Tibial nerve (tissue), 4 donors: ENCODE data around the gene HS2ST1. TPM values are rescaled to one million over a fixed set of nuclear protein-coding genes. Genes with fewer than 3 reads are reported as not detected.

Experiments used
- DNase-seq, 2 donors: peaks; one replicate each; pipeline ENCODE4 v3.0.0-alpha.2; 2019; ENCODE audit warnings: low spot score in 2 of 2
- H3K27ac ChIP-seq, 4 donors: fragments of 200-600 bp; sonication (generic) in 3 of 4; one replicate each; pipeline ENCODE4 v1.5.1; 2017 to 2019; ENCODE audit warnings: mild to moderate bottlenecking in 1 of 4
- H3K27me3 ChIP-seq, 2 donors: fragments of 200-600 bp; sonication (generic) in 1 of 2; one replicate each; pipeline versions ENCODE4 v1.5.1 to v1.6.0; 2017 to 2019
- H3K36me3 ChIP-seq, 3 donors: fragments of 200-600 bp; sonication (generic); one replicate each; pipeline ENCODE4 v1.5.1; 2018 to 2019
- H3K4me1 ChIP-seq, 4 donors: fragments of 200-600 bp; sonication (generic) in 3 of 4; one replicate each; pipeline ENCODE4 v1.5.1; 2017 to 2019
- H3K4me3 ChIP-seq, 4 donors: fragments of 200-600 bp; sonication (generic) in 3 of 4; one replicate each; pipeline ENCODE4 v1.5.1; 2017 to 2019; ENCODE audit warnings: mild to moderate bottlenecking in 1 of 4, moderate library complexity in 1 of 4
- H3K9me3 ChIP-seq, 4 donors: fragments of 200-600 bp; sonication (generic) in 3 of 4; one replicate each; pipeline ENCODE4 v1.5.1; 2017 to 2019
- EP300 ChIP-seq, 2 donors: sonication (generic); formaldehyde crosslinking; IDR thresholded peaks; one replicate each; pipeline ENCODE4 v1.6.1; 2017; ENCODE audit warnings: antibody characterized with exemption in 2 of 2, mild to moderate bottlenecking in 1 of 2
- POLR2A ChIP-seq, 2 donors: fragments of 450-650 bp; IDR thresholded peaks; one replicate each; pipeline ENCODE4 v1.6.1; 2017; ENCODE audit warnings: antibody characterized with exemption in 2 of 2, mild to moderate bottlenecking in 2 of 2, moderate library complexity in 2 of 2
- WGBS, 2 donors: methylation state at CpG; one replicate each; pipeline ENCODE4 v1.1.5; 2018; 5-methylcytosine and 5-hydroxymethylcytosine counted together
- total RNA-seq, 4 donors: library from RNA; depleted of rRNA; stranded (reverse); fragments of >200 nt; gene quantifications; one replicate each; pipeline ENCODE4 v1.1.0, GENCODE V29; 2016
- TF ChIP-seq, protein P1 (sequence below), 5 experiments: fragments of 200-600 bp in 3 of 5; fragments of 450-650 bp in 2 of 5; sonication (generic) in 3 of 5; IDR thresholded peaks; one replicate each; pipeline ENCODE4 v1.5.1; 2016 to 2019; ENCODE audit warnings: antibody characterized with exemption in 5 of 5, mild to moderate bottlenecking in 3 of 5, moderate library complexity in 2 of 5

Gene HS2ST1
- total RNA-seq, 4 donors from 2014 or later, result 10.3 to 12.9 (median 11.2) TPM

DNA sequence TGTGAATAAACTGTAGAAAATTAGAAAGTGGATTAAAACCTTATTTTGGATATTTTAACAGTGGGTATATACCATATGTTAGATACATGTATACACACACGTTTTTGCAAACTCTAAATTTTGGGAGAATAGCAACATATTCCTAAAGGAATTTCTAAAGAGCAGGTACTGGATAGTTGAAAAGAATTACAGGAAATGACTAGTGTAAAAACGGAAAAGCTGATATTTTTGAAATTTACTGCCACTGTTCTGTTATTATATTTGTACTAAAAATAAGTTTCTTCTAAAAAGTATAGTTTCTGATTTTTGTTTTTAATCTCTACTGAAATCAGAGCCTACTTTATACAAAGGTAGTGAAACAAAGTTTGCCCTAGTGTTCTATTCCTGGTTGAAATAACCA lies 114.1 kb downstream of the HS2ST1 start:
- Histone ChIP-seq H3K27ac (no peak overlapping the region), H3K27me3 (no peaks in the 10 kb centered on the region), H3K4me1 (no peaks in the 10 kb centered on the region), H3K4me3 (no peak overlapping the region), H3K9me3 (no peaks in the 10 kb centered on the region), H3K36me3 (no peaks in the 10 kb centered on the region)
- 77 to 85% methylated on average over 2 of the region's 2 CpGs for WGBS, 2 donors
- no peak for DNase-seq
- TF ChIP-seq POLR2A (IDR thresholded peaks at IDR 0.05), result no peak
- TF ChIP-seq, protein P1, sequence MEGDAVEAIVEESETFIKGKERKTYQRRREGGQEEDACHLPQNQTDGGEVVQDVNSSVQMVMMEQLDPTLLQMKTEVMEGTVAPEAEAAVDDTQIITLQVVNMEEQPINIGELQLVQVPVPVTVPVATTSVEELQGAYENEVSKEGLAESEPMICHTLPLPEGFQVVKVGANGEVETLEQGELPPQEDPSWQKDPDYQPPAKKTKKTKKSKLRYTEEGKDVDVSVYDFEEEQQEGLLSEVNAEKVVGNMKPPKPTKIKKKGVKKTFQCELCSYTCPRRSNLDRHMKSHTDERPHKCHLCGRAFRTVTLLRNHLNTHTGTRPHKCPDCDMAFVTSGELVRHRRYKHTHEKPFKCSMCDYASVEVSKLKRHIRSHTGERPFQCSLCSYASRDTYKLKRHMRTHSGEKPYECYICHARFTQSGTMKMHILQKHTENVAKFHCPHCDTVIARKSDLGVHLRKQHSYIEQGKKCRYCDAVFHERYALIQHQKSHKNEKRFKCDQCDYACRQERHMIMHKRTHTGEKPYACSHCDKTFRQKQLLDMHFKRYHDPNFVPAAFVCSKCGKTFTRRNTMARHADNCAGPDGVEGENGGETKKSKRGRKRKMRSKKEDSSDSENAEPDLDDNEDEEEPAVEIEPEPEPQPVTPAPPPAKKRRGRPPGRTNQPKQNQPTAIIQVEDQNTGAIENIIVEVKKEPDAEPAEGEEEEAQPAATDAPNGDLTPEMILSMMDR (IDR thresholded peaks at IDR 0.05), result no peak
- no peak for TF ChIP-seq EP300 (IDR thresholded peaks at IDR 0.05)

DNA sequence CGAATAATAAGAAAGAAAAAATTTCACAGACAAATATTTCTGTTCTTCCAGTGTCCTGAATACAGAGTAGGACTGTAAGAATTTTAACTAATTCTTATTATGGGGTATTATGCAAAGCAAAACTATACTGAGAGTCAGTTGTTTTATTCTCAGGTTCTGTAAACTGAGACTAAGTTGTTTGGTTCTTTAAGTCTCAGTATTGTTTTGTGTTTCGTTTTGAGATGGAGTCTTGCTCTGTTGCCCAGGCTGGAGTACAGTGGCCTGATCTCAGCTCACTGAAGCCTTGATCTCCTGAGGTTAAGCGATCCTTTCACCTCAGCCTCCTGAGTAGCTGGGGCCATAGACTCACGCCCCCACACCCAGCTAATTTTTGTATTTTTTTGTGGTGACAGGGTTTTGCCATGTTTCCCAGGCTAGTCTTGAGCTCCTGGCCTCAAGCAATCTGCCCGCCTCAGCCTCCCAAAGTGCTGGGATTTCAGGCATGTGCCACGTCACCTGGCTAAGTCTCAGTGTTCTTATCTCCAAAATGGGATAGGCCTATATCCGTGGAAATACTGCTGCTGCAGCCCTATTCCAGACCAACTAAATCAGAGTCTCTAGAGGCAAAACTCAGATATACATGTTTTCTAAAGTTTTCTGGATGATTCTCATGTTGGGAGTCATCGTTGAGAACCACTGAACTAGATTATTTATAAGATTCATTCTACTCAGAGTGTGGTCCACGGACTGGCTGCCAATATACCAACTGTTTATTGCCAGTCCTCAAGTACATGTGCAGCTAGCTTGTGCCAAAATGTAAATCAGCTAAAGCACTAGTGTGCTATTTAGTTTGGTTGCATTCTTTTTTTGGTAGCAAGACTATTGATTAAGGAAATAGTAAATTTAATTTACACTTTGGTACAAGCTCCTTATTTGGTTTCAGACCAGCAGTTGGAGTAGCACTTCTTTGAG lies 116.6 kb downstream of the HS2ST1 start:
- no peak for DNase-seq
- no peak for TF ChIP-seq EP300 (IDR thresholded peaks at IDR 0.05)
- TF ChIP-seq, protein P1 (IDR thresholded peaks at IDR 0.05), result no peak
- TF ChIP-seq POLR2A (IDR thresholded peaks at IDR 0.05), result no peak
- H3K9me3 ChIP-seq, result no peaks in the 10 kb centered on the region
- H3K4me1 ChIP-seq, result no peaks in the 10 kb centered on the region
- no peak overlapping the region for H3K4me3 ChIP-seq
- H3K27ac ChIP-seq, result no peak overlapping the region
- H3K36me3 ChIP-seq, result no peaks in the 10 kb centered on the region
- H3K27me3 ChIP-seq, result no peaks in the 10 kb centered on the region
- WGBS, 2 donors, result 87 to 88% methylated on average over 9 of the region's 9 CpGs

DNA sequence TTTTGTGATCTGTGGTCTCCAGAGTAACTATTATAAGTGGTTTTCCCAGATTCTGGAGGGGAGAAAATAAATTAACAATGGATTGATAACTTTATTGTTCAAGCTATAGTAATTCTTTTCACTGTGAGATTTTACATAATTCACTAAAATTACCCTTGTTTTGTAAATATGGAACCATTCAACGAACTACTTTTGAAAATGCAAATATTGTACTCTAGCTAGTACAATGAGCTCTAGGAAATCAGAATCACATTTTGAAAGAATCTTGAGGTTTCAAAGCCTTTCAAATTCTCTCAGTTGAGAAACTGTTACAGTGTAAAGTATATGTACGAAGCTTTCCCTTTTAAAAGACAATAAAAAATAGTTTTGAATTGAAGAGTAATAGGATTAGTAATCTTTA lies 119.9 kb downstream of the HS2ST1 start:
- Histone ChIP-seq H3K9me3 (no peaks in the 10 kb centered on the region), H3K36me3 (no peaks in the 10 kb centered on the region), H3K4me3 (no peak overlapping the region), H3K27me3 (no peaks in the 10 kb centered on the region), H3K27ac (no peak overlapping the region), H3K4me1 (no peaks in the 10 kb centered on the region)
- WGBS, 2 donors, result 64 to 67% methylated on average over 2 of the region's 2 CpGs
- no peak for TF ChIP-seq POLR2A (IDR thresholded peaks at IDR 0.05)
- TF ChIP-seq, protein P1 (IDR thresholded peaks at IDR 0.05), result no peak
- TF ChIP-seq EP300 (IDR thresholded peaks at IDR 0.05), result no peak
- no peak for DNase-seq

DNA sequence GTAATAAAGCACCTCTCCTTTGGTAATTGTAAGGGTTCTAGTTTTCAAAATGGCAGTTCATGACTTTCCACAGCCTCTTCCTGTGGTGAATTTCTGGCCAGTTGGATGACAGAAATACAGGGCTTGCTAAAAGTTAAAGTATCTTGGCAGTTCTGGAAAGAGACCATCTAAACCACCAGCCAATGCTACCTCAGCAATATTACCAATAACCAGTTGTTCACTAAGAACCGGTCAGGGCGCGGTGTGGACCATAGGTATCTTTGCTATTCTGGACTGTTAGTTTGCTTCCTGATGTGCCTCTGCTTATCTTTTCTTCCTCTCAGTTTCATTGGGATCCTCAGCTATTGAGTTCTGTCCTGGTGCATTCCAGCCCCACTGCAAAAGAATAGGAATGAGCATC lies 124.7 kb downstream of the HS2ST1 start:
- Histone ChIP-seq H3K9me3 (no peaks in the 10 kb centered on the region), H3K4me3 (no peak overlapping the region), H3K27me3 (no peaks in the 10 kb centered on the region), H3K36me3 (no peaks in the 10 kb centered on the region), H3K27ac (no peak overlapping the region), H3K4me1 (no peaks in the 10 kb centered on the region)
- WGBS, 2 donors, result 97 to 100% methylated on average over 3 of the region's 3 CpGs
- DNase-seq, result no peak
- TF ChIP-seq POLR2A (IDR thresholded peaks at IDR 0.05), result no peak
- TF ChIP-seq, protein P1 (IDR thresholded peaks at IDR 0.05), result no peak
- no peak for TF ChIP-seq EP300 (IDR thresholded peaks at IDR 0.05)

DNA sequence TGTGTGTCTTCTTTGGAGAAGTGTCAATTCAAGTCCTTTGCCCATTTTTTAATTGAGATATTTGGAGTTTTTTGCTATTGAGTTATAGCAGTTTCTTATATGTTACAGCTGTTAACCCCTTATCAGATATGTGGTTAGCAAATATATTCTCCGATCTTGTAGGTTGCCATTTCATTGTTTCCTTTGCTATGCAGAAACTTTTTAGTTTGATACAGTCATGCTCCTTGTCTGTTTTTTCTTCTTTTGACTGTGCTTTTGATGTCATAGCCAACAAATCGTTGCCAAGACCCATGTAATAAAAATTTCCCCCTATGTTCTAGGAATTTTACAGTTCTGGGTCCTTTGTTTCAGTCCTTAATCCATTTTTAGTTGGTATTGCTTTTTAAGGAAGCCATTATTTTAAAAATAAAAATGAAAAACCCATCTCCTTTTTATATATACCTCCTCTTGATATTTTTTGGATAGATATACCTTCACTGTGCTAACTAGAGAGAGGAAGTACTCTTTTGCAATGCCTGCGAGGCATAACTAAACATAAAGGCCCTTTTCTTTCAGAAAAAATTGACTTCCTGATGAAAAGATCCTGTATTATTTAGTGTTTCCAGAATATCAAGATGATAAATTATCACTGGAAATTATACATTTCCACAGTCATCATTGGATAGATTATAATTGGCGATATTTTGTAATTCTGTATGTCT lies 127.8 kb downstream of the HS2ST1 start:
- Histone ChIP-seq H3K27ac (no peak overlapping the region), H3K27me3 (no peaks in the 10 kb centered on the region), H3K9me3 (peaks cover 0 to 7% (median 0%) of the 10 kb centered on the region in 4 donors), H3K4me1 (no peaks in the 10 kb centered on the region), H3K36me3 (no peaks in the 10 kb centered on the region), H3K4me3 (no peak overlapping the region)
- TF ChIP-seq EP300 (IDR thresholded peaks at IDR 0.05), result no peak
- TF ChIP-seq POLR2A (IDR thresholded peaks at IDR 0.05), result no peak
- TF ChIP-seq, protein P1 (IDR thresholded peaks at IDR 0.05), result no peak
- WGBS, 2 donors, result 72 to 74% methylated on average over 4 of the region's 4 CpGs
- DNase-seq, result no peak
